Activated CD8-positive, alpha-beta T cell treated with anti-CD3 and anti-CD28 coated beads, Interleukin-2, amount 10 ng/mL, durations not matched to agents 7 days and 5 days (primary cell): Measurements from ENCODE around the gene GRK6. TPM values are rescaled to one million over a fixed set of nuclear protein-coding genes. Genes with fewer than 3 reads are reported as not detected.

Experiments used
- ATAC-seq: fragments of 150-1000 bp; cut with Tn5 transposase; one replicate; pipeline ENCODE4 v1.10.0; 2021; ENCODE audit warnings: moderate library complexity
- CTCF ChIA-PET: fragments of 350-600 bp; sonication (Branson Sonifier 250); formaldehyde crosslinking; loops from one replicate; lab custom pipeline; 2021; ENCODE audit warnings: antibody characterized with exemption; lab: Charles Lee
- POLR2A ChIA-PET: fragments of 350-600 bp; sonication (Branson Sonifier 250); formaldehyde crosslinking; loops from one replicate; lab custom pipeline; 2021; ENCODE audit warnings: antibody characterized with exemption; lab: Charles Lee
- DNase-seq: peaks from one replicate; pipeline ENCODE4 v3.0.0-alpha.2; 2020
- H3K27ac Mint-ChIP-seq: one replicate; pipeline ENCODE4 v1.8.0; 2021; ENCODE audit warnings: mild to moderate bottlenecking, mixed read lengths
- H3K27me3 Mint-ChIP-seq: one replicate; pipeline ENCODE4 v1.8.0; 2021; ENCODE audit warnings: low read depth, mixed read lengths
- H3K36me3 Mint-ChIP-seq: one replicate; pipeline ENCODE4 v1.8.0; 2021; ENCODE audit warnings: low read depth, mixed read lengths
- H3K4me1 Mint-ChIP-seq: one replicate; pipeline ENCODE4 v1.8.0; 2021; ENCODE audit warnings: low read depth, mixed read lengths
- H3K4me3 Mint-ChIP-seq: one replicate; pipeline ENCODE4 v1.8.0; 2021; ENCODE audit warnings: mild to moderate bottlenecking, mixed read lengths
- H3K9me3 Mint-ChIP-seq: one replicate; pipeline ENCODE4 v1.8.0; 2022; ENCODE audit warnings: mixed read lengths; ENCODE audit not compliant: insufficient read depth
- total RNA-seq, 2 experiments: library from RNA; stranded (reverse); gene quantifications; one replicate each; pipeline ENCODE4 v1.2.3, GENCODE V29; 2021

The GRK6 gene
- total RNA-seq, 2 experiments from 2014 or later, result 206 to 213 TPM

- no peak within 1 kb of the TSS for H3K4me3 Mint-ChIP-seq
- CTCF ChIA-PET, result interaction anchor here (4.7 to 8.8 kb wide), 3 partner anchors 8 to 55 kb away, joined by 48 to 337 read pairs (median 270); no protein-coding TSS in a partner anchor
- no peak for ATAC-seq
- DNase-seq, result no peak
- no peak within 1 kb of the TSS for H3K27ac Mint-ChIP-seq
- peaks cover 16% of the 10 kb centered on the region for H3K27me3 Mint-ChIP-seq
- no peaks in the 10 kb centered on the region for H3K36me3 Mint-ChIP-seq
- peaks cover 28% of the 10 kb centered on the region for H3K4me1 Mint-ChIP-seq
- H3K9me3 Mint-ChIP-seq, result no peaks in the 10 kb centered on the region
- POLR2A ChIA-PET, result interaction anchor here (1.0 to 4.2 kb wide), 2 partner anchors 10 to 27 kb away, joined by 3 to 25 read pairs; no protein-coding TSS in a partner anchor
These were observed 26.2 kb upstream of the GRK6 start, which contains the start of gene PFN3 for GRCh38 chr5:177399997-177400868. PFN3 (minus strand) TSS chr5:177400661; CDS start chr5:177400576, 85 bp downstream.

GRCh38 chr5:177402271-177403043 lies 24.0 kb upstream of the GRK6 start:
- ChIA-PET CTCF (interaction anchor here (0.6 to 8.8 kb wide), 30 partner anchors 10 to 398 kb away, joined by 3 to 337 read pairs (median 14); partner anchors contain the start of genes DBN1, GRK6, MXD3 and PDLIM7), POLR2A (interaction anchor here (0.6 to 5.2 kb wide), 10 partner anchors 13 to 305 kb away, joined by 3 to 54 read pairs (median 14); partner anchors contain the start of genes GRK6 and PRR7)
- H3K4me3 Mint-ChIP-seq, result peak overlapping the region; percentile 78
- DNase-seq (peak; percentile 78), ATAC-seq (peak; percentile 35)
- H3K4me1 Mint-ChIP-seq, result peaks cover 48% of the 10 kb centered on the region
- no peaks in the 10 kb centered on the region for H3K36me3 Mint-ChIP-seq
- peaks cover 21% of the 10 kb centered on the region for H3K27me3 Mint-ChIP-seq
- H3K27ac Mint-ChIP-seq, result peak overlapping the region; percentile 74
- H3K9me3 Mint-ChIP-seq, result no peaks in the 10 kb centered on the region

- peaks cover 48% of the 10 kb centered on the region for H3K4me1 Mint-ChIP-seq
- peak; percentile 21 for ATAC-seq
- H3K36me3 Mint-ChIP-seq, result no peaks in the 10 kb centered on the region
- peak overlapping the region; percentile 74 for H3K27ac Mint-ChIP-seq
- H3K27me3 Mint-ChIP-seq, result peaks cover 21% of the 10 kb centered on the region
- DNase-seq, result peak; percentile 68
- H3K4me3 Mint-ChIP-seq, result peak overlapping the region; percentile 78
- CTCF ChIA-PET, result interaction anchor here (0.8 to 8.8 kb wide), 35 partner anchors 11 to 399 kb away, joined by 3 to 337 read pairs (median 9); partner anchors contain the start of genes DBN1, DDX41, GRK6 and LMAN2
- POLR2A ChIA-PET, result interaction anchor here (0.8 to 5.2 kb wide), 10 partner anchors 13 to 52 kb away, joined by 3 to 54 read pairs (median 15); partner anchors contain the start of genes GRK6 and PRR7
- H3K9me3 Mint-ChIP-seq, result no peaks in the 10 kb centered on the region
These were observed 23.2 kb upstream of the GRK6 start for GRCh38 chr5:177403102-177403791.

GRCh38 chr5:177403792-177404640 lies 22.5 kb upstream of the GRK6 start:
- Mint-ChIP-seq H3K9me3 (no peaks in the 10 kb centered on the region), H3K27ac (peak overlapping the region; percentile 74), H3K4me1 (peaks cover 48% of the 10 kb centered on the region), H3K27me3 (peaks cover 21% of the 10 kb centered on the region), H3K36me3 (no peaks in the 10 kb centered on the region), H3K4me3 (peak overlapping the region; percentile 78)
- ChIA-PET POLR2A (interaction anchor here (0.8 to 5.2 kb wide), 12 partner anchors 14 to 112 kb away, joined by 3 to 54 read pairs (median 8); partner anchors contain the start of genes GRK6 and PRR7), CTCF (interaction anchor here (0.6 to 8.8 kb wide), 39 partner anchors 11 to 134 kb away, joined by 3 to 337 read pairs (median 7); partner anchors contain the start of genes DBN1, DDX41, GRK6 and LMAN2)
- peak; percentile 89 for DNase-seq
- ATAC-seq, result peak; percentile 92

- Mint-ChIP-seq H3K27me3 (peaks cover 21% of the 10 kb centered on the region), H3K27ac (peak overlapping the region; percentile 64)
- CTCF ChIA-PET, result interaction anchor here (0.6 to 8.8 kb wide), 31 partner anchors 10 to 114 kb away, joined by 3 to 337 read pairs (median 13); partner anchors contain the start of genes DBN1, DDX41, GRK6 and LMAN2
These were observed 21.8 kb upstream of the GRK6 start for GRCh38 chr5:177404641-177405179.

GRCh38 chr5:177405312-177405711 lies 21.2 kb upstream of the GRK6 start:
- no peaks in the 10 kb centered on the region for H3K36me3 Mint-ChIP-seq
- POLR2A ChIA-PET, result interaction anchor here (1.1 to 5.2 kb wide), 8 partner anchors 21 to 110 kb away, joined by 3 to 54 read pairs (median 8); partner anchors contain the start of gene GRK6
- CTCF ChIA-PET, result interaction anchor here (0.7 to 8.8 kb wide), 16 partner anchors 10 to 111 kb away, joined by 3 to 337 read pairs (median 22); partner anchors contain the start of genes DDX41, GRK6, MXD3 and PDLIM7
- H3K9me3 Mint-ChIP-seq, result no peaks in the 10 kb centered on the region
- DNase-seq, result no peak
- H3K27me3 Mint-ChIP-seq, result peaks cover 21% of the 10 kb centered on the region
- peaks cover 54% of the 10 kb centered on the region for H3K4me1 Mint-ChIP-seq
- no peak for ATAC-seq
- H3K4me3 Mint-ChIP-seq, result peak overlapping the region; percentile 78
- H3K27ac Mint-ChIP-seq, result peak overlapping the region; percentile 64

More at GRCh38 chr5:177404641-177405179, 21.8 kb upstream of the GRK6 start:
- H3K36me3 Mint-ChIP-seq, result no peaks in the 10 kb centered on the region
- POLR2A ChIA-PET, result interaction anchor here (1.1 to 5.2 kb wide), 10 partner anchors 15 to 111 kb away, joined by 3 to 54 read pairs (median 15); partner anchors contain the start of genes GRK6 and PRR7
- peaks cover 53% of the 10 kb centered on the region for H3K4me1 Mint-ChIP-seq
- ATAC-seq, result no peak
- peak overlapping the region; percentile 78 for H3K4me3 Mint-ChIP-seq
- DNase-seq, result no peak
- no peaks in the 10 kb centered on the region for H3K9me3 Mint-ChIP-seq

GRCh38 chr5:177405805-177406204 lies 20.7 kb upstream of the GRK6 start:
- Mint-ChIP-seq H3K27me3 (peaks cover 21% of the 10 kb centered on the region), H3K36me3 (no peaks in the 10 kb centered on the region), H3K27ac (peak overlapping the region; percentile 64), H3K9me3 (no peaks in the 10 kb centered on the region), H3K4me3 (peak overlapping the region; percentile 36), H3K4me1 (peaks cover 58% of the 10 kb centered on the region)
- ATAC-seq, result no peak
- ChIA-PET CTCF (interaction anchor here (0.7 to 8.8 kb wide), 11 partner anchors 9 to 96 kb away, joined by 3 to 337 read pairs (median 50); partner anchors contain the start of genes GRK6, PDLIM7 and PRR7), POLR2A (interaction anchor here (1.2 to 5.2 kb wide), 6 partner anchors 16 to 49 kb away, joined by 3 to 54 read pairs (median 8); partner anchors contain the start of gene GRK6)
- peak; percentile 53 for DNase-seq

- DNase-seq (no peak), ATAC-seq (no peak)
- no peaks in the 10 kb centered on the region for H3K9me3 Mint-ChIP-seq
- no peaks in the 10 kb centered on the region for H3K36me3 Mint-ChIP-seq
- H3K4me3 Mint-ChIP-seq, result no peak within 1 kb of the TSS
- ChIA-PET CTCF (interaction anchor here (0.7 to 8.8 kb wide), 11 partner anchors 17 to 91 kb away, joined by 3 to 270 read pairs (median 8); no protein-coding TSS in a partner anchor), POLR2A (interaction anchor here (0.7 to 1.8 kb wide), 5 partner anchors 17 to 109 kb away, joined by 3 to 8 read pairs (median 4); partner anchors contain the start of gene GRK6)
- H3K4me1 Mint-ChIP-seq, result peaks cover 67% of the 10 kb centered on the region
- H3K27ac Mint-ChIP-seq, result peak within 1 kb of the TSS; percentile 47
- H3K27me3 Mint-ChIP-seq, result peaks cover 5% of the 10 kb centered on the region
These were observed 17.3 kb upstream of the GRK6 start, which contains the start of gene F12 for GRCh38 chr5:177409043-177409801. F12 (minus strand) TSS chr5:177409564; CDS start chr5:177409527, 37 bp downstream.
